Activated T-cell treated with anti-CD3 and anti-CD28 coated beads for 1 hour (primary cell): ENCODE data around the gene RGL1.

Source experiments
- DNase-seq: peaks from one replicate; pipeline ENCODE4 v3.0.0-alpha.2; 2020; ENCODE audit warnings: low read depth

Gene RGL1

DNA sequence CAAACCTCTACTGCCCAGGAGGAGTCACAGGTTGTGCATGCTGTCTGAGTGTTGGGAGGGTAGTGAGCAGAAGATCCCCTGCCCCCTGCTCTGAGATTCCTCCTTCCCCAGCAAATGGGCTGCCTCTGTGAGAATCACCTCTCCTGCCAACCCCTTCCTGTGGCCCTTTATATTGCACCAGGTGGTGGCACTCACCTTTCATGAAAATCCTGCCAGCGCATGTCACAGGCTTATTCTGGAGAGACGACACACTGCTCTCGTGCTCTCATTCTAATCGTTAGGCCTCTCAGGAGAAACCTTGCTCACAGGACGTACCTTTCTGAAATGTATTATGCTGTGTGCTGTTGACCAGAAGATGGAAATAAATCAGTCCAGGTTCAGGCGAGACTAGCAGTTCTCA, 113.7 kb downstream of the RGL1 start:
- DNase-seq: no peak

- no peak for DNase-seq
Measured at GRCh38 chr1:183920651-183921050, 115.7 kb downstream of the RGL1 start.

DNA sequence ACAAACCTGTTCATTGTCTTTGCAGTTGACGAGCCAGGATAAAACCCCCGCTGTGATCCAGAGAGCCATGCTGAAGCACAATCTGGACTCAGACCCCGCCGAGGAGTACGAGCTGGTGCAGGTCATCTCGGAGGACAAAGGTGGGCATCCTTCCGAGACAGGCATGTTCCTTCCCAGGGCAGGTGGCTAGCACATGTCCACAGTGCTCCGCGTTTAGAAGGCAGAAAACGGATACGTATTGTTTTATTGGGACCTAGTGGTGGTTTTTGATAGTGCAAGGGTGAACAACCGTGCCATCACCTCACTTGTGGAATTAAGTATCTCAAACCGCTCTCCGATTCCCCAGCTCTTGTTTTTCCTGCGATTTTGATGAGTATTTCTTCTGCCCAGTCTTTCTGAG, 117.3 kb downstream of the RGL1 start:
- DNase-seq: no peak

DNA sequence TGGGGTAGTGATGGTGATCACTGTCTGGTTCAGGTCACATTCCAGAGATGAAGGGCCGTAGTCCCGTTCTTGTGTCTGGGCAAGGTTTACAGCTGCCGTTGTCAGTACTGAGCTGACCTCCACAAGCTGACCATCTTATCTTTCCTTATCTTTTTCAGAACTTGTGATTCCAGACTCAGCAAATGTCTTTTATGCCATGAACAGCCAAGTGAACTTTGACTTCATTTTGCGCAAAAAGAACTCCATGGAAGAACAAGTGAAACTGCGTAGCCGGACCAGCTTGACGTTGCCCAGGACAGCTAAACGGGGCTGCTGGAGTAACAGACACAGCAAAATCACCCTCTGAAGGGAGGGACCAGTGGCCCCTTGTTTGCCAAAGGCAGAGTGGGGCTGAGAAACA, 121.0 kb downstream of the RGL1 start:
- DNase-seq: no peak

DNA sequence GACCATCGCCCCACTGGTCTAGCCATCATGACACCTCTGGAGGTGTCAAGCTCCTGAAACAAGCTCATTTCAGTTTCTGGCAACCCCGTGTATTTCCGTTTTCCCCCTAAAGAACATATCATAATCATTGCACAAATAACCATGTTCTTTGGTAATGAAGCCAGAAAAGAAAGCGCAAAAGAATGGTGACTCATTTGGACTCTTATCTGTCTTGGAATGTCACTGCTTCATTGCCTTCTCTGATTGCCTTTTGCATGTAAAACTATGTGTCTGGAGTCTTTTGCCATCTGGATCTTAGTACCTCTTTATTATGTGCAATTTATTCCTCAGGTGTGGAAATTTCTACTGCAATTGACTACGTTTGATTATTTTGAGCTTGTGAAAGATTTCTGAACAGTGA, 122.1 kb downstream of the RGL1 start:
- DNase-seq: no peak

DNA sequence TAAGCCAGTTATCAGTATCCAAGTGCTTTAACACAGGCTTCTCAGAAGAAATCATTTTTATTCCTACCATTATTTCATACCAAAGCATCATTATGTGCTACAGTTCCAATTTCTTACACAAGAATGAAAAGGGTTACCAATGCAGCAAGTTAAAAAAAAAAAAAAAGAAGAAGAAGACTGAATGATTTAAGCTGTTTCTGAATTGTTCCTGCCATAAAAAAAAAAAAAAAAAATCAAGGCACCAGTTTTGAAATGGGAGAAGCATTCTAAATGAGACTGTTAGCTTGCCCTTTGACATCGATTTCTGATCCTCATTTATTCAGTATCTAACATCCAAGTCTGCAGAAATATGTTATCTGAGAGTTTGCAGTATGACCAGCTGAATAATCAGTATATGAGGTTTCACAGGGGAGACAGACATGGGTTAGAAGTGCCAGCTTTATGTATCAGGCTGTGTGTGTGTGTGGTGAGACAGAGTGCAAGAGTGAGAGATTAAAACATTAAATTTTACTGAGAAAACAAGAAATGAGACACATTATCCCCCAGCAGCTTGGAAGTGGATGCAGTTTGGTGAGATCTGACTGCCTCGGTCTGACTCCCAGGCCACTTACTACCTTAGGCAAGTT, 126.8 kb downstream of the RGL1 start:
- no peak for DNase-seq

DNA sequence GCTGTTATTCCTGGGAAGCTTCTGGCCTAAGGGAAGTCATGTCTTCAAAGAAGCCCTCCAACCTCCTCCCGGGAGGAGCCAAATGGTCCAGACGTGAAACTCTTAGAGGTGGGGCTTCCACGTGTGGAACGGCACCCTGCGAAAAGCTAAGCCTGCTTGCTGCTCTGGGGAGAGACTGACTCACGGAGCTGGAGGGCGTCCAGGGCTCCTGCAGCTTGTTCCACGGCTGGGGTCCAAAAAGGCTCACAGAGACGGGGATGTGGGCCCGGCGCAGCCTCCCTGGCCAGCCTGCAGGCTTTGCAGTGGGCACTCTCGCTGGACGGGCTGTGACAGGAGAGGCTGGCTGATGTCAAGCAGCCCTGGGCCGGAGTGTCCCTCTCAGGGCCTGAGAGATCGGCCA, 127.5 kb downstream of the RGL1 start:
- DNase-seq: no peak

GRCh38 chr1:183933528-183934179, 128.7 kb downstream of the RGL1 start:
- DNase-seq: no peak

DNA sequence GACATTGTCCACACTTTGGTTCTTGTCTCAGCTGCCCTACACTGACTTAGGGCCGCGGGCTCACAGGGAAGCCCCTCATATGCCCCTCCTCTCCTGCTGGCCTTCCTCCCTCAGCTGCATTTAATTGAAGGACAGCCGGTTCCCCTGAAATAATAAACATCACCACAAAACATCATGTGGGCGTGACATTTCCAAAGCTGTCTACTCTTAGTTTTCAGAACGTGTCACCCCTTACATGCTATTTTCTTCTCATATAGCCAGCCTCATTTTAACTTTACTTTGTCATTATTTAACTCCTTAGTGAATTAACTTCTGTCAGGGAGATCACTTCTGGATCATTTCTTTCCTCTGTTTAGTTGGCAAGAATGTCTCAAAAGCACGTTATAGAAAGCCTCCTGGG, 129.4 kb downstream of the RGL1 start:
- DNase-seq: no peak

- no peak for DNase-seq
Measured at GRCh38 chr1:183936009-183936408, 131.1 kb downstream of the RGL1 start.

DNA sequence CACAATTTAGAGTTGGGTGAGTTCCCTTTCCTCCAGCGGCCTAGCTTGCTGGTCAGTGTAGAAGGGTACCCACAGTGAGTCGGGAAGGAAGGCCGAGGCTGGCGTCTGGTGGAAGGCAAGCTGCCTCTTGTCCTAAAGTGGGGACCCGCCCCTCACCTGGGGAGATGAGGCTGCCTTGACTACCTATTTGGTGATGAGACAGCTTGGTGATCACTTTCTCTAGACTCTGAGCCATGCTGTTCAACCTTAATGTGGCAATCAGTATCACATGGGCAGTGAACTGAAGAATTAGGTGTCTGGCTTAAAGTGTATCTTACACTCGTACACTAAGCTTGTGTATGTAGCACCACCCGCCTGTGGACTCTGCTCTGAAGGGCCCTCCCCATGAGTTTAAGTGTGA, 131.9 kb downstream of the RGL1 start:
- DNase-seq: no peak

GRCh38 chr1:183937611-183938010, 132.7 kb downstream of the RGL1 start:
- no peak for DNase-seq

DNA sequence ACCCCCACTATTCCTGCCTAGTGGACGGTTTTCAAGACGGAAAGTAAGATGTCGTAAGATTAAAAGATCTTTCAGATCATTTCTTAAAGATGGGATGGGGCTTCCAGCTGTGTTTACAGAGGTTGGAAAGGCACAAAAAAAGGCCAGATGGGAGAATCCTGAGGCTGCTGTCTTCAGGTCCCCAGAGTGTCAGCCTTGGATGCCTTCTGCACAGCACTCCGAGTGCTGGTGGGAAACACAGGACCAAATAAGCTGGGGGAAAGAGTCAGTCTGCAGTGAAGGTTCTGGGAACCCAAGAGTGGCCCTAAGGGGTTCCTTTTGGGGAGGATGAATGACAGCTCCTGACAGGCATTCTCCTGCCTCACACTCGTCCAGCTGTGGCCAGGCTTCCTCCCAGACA, 136.1 kb downstream of the RGL1 start:
- DNase-seq: no peak

DNA sequence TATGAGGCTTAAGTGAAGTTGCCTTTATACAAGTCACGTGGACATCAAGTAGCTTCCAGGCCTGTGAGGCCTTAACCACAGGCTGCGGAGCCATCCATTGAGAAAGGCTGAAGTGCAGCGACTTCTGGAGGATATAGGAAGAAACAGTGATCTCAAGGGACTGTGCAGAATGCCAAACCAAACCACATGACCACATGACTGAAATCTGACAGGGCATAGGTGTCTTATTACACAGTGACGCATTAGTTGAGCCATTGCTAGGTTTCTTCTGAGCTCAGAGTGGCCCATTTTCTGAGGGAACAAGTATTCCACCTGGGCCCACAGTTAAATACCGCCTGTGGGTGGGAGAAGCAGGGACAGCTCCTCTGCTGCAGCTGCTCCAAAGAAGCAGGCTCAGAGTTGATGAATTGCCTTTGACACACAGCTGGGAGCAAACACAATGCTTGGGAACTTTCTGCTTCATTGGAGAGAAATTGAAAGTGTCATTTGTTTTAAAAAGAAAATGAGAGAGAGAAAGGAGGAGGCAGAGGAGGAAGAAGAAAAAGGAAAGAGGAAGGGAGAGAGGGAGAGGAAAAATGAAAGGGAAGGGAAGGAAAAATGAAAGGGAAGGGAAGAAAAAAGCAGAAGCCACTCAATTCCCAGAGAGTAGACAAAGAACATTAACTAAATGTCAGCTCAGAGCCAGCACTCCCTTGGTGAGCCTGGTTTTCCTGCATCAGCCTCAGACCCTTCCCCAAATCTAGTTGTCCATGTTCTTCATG, 138.2 kb downstream of the RGL1 start:
- no peak for DNase-seq

- DNase-seq: no peak
Measured at GRCh38 chr1:183945428-183946319, 140.8 kb downstream of the RGL1 start.

GRCh38 chr1:183946320-183946613, 141.3 kb downstream of the RGL1 start:
- no peak for DNase-seq

- DNase-seq: no peak
Measured at GRCh38 chr1:183947988-183948387, 143.1 kb downstream of the RGL1 start.

GRCh38 chr1:183952101-183952500, 147.2 kb downstream of the RGL1 start:
- no peak for DNase-seq

GRCh38 chr1:183953031-183953430, 148.1 kb downstream of the RGL1 start:
- no peak for DNase-seq

GRCh38 chr1:183954496-183954895, 149.6 kb downstream of the RGL1 start:
- no peak for DNase-seq

GRCh38 chr1:183956559-183957188, 151.8 kb downstream of the RGL1 start:
- no peak for DNase-seq

DNA sequence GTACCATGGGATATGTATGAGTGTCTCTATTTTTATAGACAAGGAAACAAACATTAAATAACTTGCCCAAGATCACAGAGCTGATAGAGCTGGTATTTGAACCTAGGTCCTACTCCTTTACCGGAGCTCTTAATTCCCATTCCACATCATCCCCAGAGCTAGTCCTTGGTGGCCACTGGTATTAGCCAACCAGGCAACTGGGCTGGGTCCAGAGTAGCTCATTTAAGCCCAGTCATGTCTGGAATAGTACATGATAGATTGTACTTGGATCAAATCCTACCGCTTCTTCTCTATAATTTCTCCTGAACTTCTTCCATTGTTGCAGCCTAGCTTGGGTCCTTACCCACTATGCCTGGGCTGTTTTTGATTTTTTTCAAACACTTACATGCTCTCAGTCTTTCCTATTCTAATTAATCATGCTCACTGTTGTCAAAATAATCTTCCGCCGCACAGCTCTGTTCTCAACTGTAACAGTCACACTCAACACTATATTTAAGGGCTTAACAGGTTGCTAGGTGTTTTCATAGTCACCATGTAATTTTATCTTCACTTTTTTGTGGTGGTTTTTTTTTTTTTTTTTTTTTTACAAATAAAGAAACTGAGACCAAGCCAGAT, 152.4 kb downstream of the RGL1 start:
- no peak for DNase-seq
